Measurements from ENCODE around the gene PTGR3. TPM values are rescaled to one million over a fixed set of nuclear protein-coding genes. Genes with fewer than 3 reads are reported as not detected.

PTGR3 gene
- total RNA-seq, 2 experiments from 2014 or later, result 1.8 to 14.9 TPM

GRCh38 chr18:75213611-75214331 lies 4.8 kb upstream of the PTGR3 start:
- ChIA-PET CTCF (ENCODE audit: unreplicated experiment) (no interaction called here), POLR2A (no interaction called here)
- Histone ChIP-seq H3K9me2 (ENCODE audit: insufficient read depth, low read length) (no peaks in the 10 kb centered on the region), H3K36me3 (ENCODE audit: insufficient read depth, low read length) (no peaks in the 10 kb centered on the region), H3K27ac (ENCODE audit: low read depth, low read length, poor library complexity, severe bottlenecking) (no peak overlapping the region), H3K79me2 (ENCODE audit: insufficient read depth, low read depth, low read length) (no peaks in the 10 kb centered on the region), H3K9me3 (ENCODE audit: low read length) (no peaks in the 10 kb centered on the region), H4K20me1 (ENCODE audit: insufficient read depth, low read length) (no peaks in the 10 kb centered on the region; the same call in 1 of the 2 replicates), H3K4me1 (ENCODE audit: insufficient read depth, low read length, poor library complexity, severe bottlenecking) (peaks cover 9% of the 10 kb centered on the region), H3K4me2 (ENCODE audit: low read length) (no peak overlapping the region), H3K4me3 (ENCODE audit: low read depth, low read length, poor library complexity, severe bottlenecking) (no peak overlapping the region), H2AFZ (ENCODE audit: low read length) (no peak overlapping the region)
- DNase-seq (ENCODE audit: low spot score), result no peak
- intact Hi-C loops (cut with micrococcal nuclease; ENCODE audit: unreplicated experiment), result loop anchor here (5.0 to 10.0 kb wide), 2 partner anchors 716 to 1281 kb away; partner anchors contain the start of genes CNDP2 and ZNF516
- no TSS peak for BruUV-seq (replicated peaks)
- TF ChIP-seq, protein P1, sequence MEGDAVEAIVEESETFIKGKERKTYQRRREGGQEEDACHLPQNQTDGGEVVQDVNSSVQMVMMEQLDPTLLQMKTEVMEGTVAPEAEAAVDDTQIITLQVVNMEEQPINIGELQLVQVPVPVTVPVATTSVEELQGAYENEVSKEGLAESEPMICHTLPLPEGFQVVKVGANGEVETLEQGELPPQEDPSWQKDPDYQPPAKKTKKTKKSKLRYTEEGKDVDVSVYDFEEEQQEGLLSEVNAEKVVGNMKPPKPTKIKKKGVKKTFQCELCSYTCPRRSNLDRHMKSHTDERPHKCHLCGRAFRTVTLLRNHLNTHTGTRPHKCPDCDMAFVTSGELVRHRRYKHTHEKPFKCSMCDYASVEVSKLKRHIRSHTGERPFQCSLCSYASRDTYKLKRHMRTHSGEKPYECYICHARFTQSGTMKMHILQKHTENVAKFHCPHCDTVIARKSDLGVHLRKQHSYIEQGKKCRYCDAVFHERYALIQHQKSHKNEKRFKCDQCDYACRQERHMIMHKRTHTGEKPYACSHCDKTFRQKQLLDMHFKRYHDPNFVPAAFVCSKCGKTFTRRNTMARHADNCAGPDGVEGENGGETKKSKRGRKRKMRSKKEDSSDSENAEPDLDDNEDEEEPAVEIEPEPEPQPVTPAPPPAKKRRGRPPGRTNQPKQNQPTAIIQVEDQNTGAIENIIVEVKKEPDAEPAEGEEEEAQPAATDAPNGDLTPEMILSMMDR (conservative IDR thresholded peaks at IDR 0.05; ENCODE audit: low read length), result no peak
- TF ChIP-seq EZH2phosphoT487 (IDR thresholded peaks at IDR 0.05; ENCODE audit: borderline replicate concordance, low read depth, low read length), result no peak

- H2AFZ ChIP-seq (ENCODE audit: low read length), result no peak overlapping the region
- CTCF ChIA-PET (ENCODE audit: unreplicated experiment), result no interaction called here
- H4K20me1 ChIP-seq (ENCODE audit: insufficient read depth, low read length), result no peaks in the 10 kb centered on the region; the same call in 1 of the 2 replicates
- no peak overlapping the region for H3K27ac ChIP-seq (ENCODE audit: low read depth, low read length, poor library complexity, severe bottlenecking)
- TF ChIP-seq, protein P1 (conservative IDR thresholded peaks at IDR 0.05; ENCODE audit: low read length), result no peak
- TF ChIP-seq EZH2phosphoT487 (IDR thresholded peaks at IDR 0.05; ENCODE audit: borderline replicate concordance, low read depth, low read length), result no peak
- DNase-seq (ENCODE audit: low spot score), result no peak
- peaks cover 9% of the 10 kb centered on the region for H3K4me1 ChIP-seq (ENCODE audit: insufficient read depth, low read length, poor library complexity, severe bottlenecking)
- no peaks in the 10 kb centered on the region for H3K79me2 ChIP-seq (ENCODE audit: insufficient read depth, low read depth, low read length)
- POLR2A ChIA-PET, result no interaction called here
- intact Hi-C loops (cut with micrococcal nuclease; ENCODE audit: unreplicated experiment), result loop anchor here (5.0 to 10.0 kb wide), 2 partner anchors 715 to 1282 kb away; partner anchors contain the start of genes CNDP2 and ZNF516
- H3K4me2 ChIP-seq (ENCODE audit: low read length), result peak overlapping the region; percentile 58
- peak overlapping the region; percentile 67 for H3K4me3 ChIP-seq (ENCODE audit: low read depth, low read length, poor library complexity, severe bottlenecking)
- no peaks in the 10 kb centered on the region for H3K9me2 ChIP-seq (ENCODE audit: insufficient read depth, low read length)
- H3K9me3 ChIP-seq (ENCODE audit: low read length), result no peaks in the 10 kb centered on the region
- no peaks in the 10 kb centered on the region for H3K36me3 ChIP-seq (ENCODE audit: insufficient read depth, low read length)
- no TSS peak for BruUV-seq (replicated peaks)
These were observed 3.8 kb upstream of the PTGR3 start for GRCh38 chr18:75212751-75213090.

Data from OCI-LY7 (cell line).